Measurements from ENCODE around the gene MAP9.

GRCh38 chr4:155388162-155388561, 11.4 kb upstream of the MAP9 start:
- TF ChIP-seq CTCF (IDR thresholded peaks at IDR 0.05; ENCODE audit: insufficient read depth, low read length, poor library complexity, severe bottlenecking) (no peak), EZH2phosphoT487 (conservative IDR thresholded peaks at IDR 0.05; ENCODE audit: low read length) (no peak)
